Left lung (tissue), 10 donors: Measurements from ENCODE around the gene CHM. TPM values are rescaled to one million over a fixed set of nuclear protein-coding genes. Genes with fewer than 3 reads are reported as not detected.
"Not testable (repeated sequence)": the region's sequence is repeated elsewhere in the genome, so short reads cannot be mapped to it uniquely, and the experiment has no call there.

Experiments
- ATAC-seq: fragments of 200-7000 bp; cut with Tn5 transposase; one replicate; pipeline ENCODE4 v1.9.1; 2020; ENCODE audit warnings: moderate library complexity
- DNase-seq, 4 donors: peaks; one replicate each; pipeline ENCODE4 v3.0.0-alpha.2; 2013 to 2020
- H3K27ac ChIP-seq, 2 donors: fragments of 200-600 bp; sonication (generic) in 1 of 2; one replicate each; pipeline versions ENCODE4 v1.5.0 to v1.8.0; 2020 to 2021
- H3K27me3 ChIP-seq, 2 donors: fragments of 200-600 bp; sonication (generic) in 1 of 2; one replicate each; pipeline versions ENCODE4 v1.5.0 to v1.8.0; 2020 to 2021
- H3K36me3 ChIP-seq, 2 donors: fragments of 200-600 bp; sonication (generic) in 1 of 2; one replicate each; pipeline versions ENCODE4 v1.5.0 to v1.8.0; 2020 to 2021
- H3K4me1 ChIP-seq, 2 donors: fragments of 200-600 bp; one replicate each; pipeline ENCODE4 v1.8.0; 2021
- H3K4me3 ChIP-seq, 2 donors: fragments of 200-600 bp; sonication (generic) in 1 of 2; one replicate each; pipeline versions ENCODE4 v1.5.0 to v1.8.0; 2020 to 2021; ENCODE audit warnings: mild to moderate bottlenecking in 1 of 2
- H3K9me3 ChIP-seq, 2 donors: fragments of 200-600 bp; sonication (generic) in 1 of 2; one replicate each; pipeline versions ENCODE4 v1.5.0 to v1.8.0; 2020 to 2021
- CTCF ChIP-seq, 2 donors: fragments of 200-600 bp; sonication (generic) in 1 of 2; IDR thresholded peaks; one replicate each; pipeline versions ENCODE4 v1.5.0 to v1.8.0; 2021; ENCODE audit warnings: antibody characterized with exemption in 2 of 2
- intact Hi-C, 2 donors: fragments of 100-400 bp; cut with DNase I; formaldehyde crosslinking; loops; one replicate each; pipeline versions ENCODE4 v1.11.2 to v1.14.2; 2022
- polyA plus RNA-seq, 6 donors: library from polyadenylated mRNA; unstranded; fragments of 120-200 nt; gene quantifications; one replicate each; pipeline ENCODE4 v1.2.1, GENCODE V29; 2013; ENCODE audit not compliant: insufficient read length in 6 of 6
- total RNA-seq, 2 donors: library from RNA; stranded (reverse); fragmentation: NEBNext Ultra II Directional; extraction: Animal tissue kit (Norgen Biotek cat#: 25700); gene quantifications; one replicate each; pipeline ENCODE4 v1.2.1, GENCODE V29; 2021
- donor health status: DM: no; HTN: yes; CAD: no.
- donor health status: DM: no; HTN: no; CAD: no.

CHM gene
- total and polyA plus RNA-seq, 8 donors: 19.6 to 25.2 (median 21.3) TPM

DNA sequence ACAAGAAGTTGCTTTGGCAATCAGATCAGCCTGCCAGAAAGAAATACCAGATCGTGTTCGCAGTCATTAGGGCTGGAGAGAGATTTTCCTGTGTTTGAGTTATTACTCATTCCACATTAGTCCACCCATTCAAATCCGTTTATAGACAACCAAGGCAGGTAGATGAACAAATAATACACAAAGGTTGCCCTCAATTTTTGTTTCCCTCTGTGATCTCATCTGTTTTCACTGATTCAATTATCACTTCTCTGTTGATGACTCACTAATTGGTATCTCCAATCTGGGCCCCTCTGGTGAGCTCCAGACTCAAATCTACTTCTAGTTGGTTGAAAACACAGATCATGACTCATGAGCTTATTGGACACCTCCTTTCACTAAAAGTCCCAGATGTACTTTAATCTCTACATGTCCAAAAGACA lies 54.5 kb downstream of the CHM start:
- no peak for TF ChIP-seq CTCF (IDR thresholded peaks at IDR 0.05)
- Histone ChIP-seq H3K4me1 (no peaks in the 10 kb centered on the region), H3K27ac (no peak overlapping the region), H3K27me3 (no peaks in the 10 kb centered on the region), H3K36me3 (no peaks in the 10 kb centered on the region), H3K9me3 (no peaks in the 10 kb centered on the region), H3K4me3 (no peak overlapping the region)
- DNase-seq: no peak
- intact Hi-C loops: no loop called here
- peak; percentile 58 for ATAC-seq

DNA sequence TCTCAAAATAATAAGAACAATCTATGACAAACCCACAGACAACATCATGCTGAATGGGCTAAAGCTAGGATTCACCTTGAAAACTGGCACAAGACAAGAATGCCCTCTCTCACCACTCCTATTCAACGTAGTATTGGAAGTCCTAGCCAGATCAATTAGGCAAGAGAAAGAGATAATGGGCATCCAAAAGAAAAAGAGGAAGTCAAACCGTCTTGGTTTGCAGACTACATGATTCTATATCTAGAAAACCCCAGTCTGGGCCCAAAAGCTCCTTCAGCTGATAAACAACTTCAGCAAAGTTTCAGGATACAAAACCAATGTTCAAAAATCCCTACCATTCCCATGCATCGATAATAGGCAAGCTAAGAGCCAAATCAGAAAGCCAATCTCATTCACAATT lies 59.0 kb downstream of the CHM start:
- no peaks in the 10 kb centered on the region for H3K27me3 ChIP-seq
- H3K9me3 ChIP-seq: no peaks in the 10 kb centered on the region
- DNase-seq (no peak), ATAC-seq (no peak)
- no peaks in the 10 kb centered on the region for H3K4me1 ChIP-seq
- peaks cover 0 to 4% of the 10 kb centered on the region in 2 donors for H3K36me3 ChIP-seq
- intact Hi-C loops: no loop called here
- no peak overlapping the region for H3K27ac ChIP-seq
- no peak for TF ChIP-seq CTCF (IDR thresholded peaks at IDR 0.05)
- H3K4me3 ChIP-seq: no peak overlapping the region

- no peaks in the 10 kb centered on the region for H3K4me1 ChIP-seq
- no peaks in the 10 kb centered on the region for H3K27me3 ChIP-seq
- peaks cover 0 to 15% of the 10 kb centered on the region in 2 donors for H3K36me3 ChIP-seq
- H3K4me3 ChIP-seq: no peak overlapping the region
- no peak for ATAC-seq
- H3K27ac ChIP-seq: no peak overlapping the region
- no peak for DNase-seq
- intact Hi-C loops: no loop called here
- no peak for TF ChIP-seq CTCF (IDR thresholded peaks at IDR 0.05)
- no peaks in the 10 kb centered on the region for H3K9me3 ChIP-seq
Measured at GRCh38 chrX:85980286-85980685, 67.1 kb downstream of the CHM start.

DNA sequence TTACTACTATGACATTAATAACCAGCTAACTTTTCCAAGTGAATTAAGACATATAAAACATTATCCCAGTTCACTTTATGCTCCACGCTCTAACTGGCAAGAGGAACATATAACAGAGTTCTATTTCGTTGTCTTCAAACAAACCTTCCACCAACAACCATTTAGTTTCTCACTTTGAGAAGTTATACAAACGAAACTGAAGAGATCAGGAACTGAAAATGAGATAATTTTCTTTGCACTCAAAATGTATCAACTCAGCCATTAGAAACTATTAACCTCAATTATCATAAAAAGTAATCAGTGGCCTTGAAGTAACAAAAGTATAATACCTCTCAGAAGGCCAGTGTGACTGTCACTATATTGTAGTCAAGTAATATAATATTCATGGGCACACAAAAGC lies 70.1 kb downstream of the CHM start:
- no peak overlapping the region for H3K27ac ChIP-seq
- ATAC-seq: no peak
- intact Hi-C loops: no loop called here

DNA sequence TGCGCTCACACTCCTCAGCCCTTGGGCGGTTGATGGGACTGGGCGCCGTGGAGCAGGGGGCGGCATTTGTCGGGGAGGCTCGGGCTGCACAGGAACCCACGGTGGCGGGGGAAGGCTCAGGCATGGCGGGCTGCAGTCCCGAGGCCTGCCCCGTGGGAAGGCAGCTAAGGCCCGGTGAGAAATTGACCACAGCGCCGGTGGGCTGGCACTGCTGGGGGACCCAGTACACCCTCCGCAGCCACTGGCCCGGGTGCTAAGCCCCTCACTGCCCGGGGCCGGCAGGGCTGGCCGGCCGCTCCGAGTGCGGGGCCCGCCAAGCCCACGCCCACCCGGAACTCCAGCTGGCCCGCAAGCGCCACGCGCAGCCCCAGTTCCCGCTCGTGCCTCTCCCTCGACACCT lies 75.0 kb downstream of the CHM start:
- H3K27ac ChIP-seq, DNase-seq, H3K9me3 ChIP-seq, H3K4me3 ChIP-seq, H3K4me1 ChIP-seq, ATAC-seq, H3K27me3 ChIP-seq, intact Hi-C loops: not testable (repeated sequence)
- H3K36me3 ChIP-seq: peaks cover 0 to 15% of the 10 kb centered on the region in 2 donors

More for the DNA sequence above, 70.1 kb downstream of the CHM start:
- no peak overlapping the region for H3K4me3 ChIP-seq
- H3K36me3 ChIP-seq: peaks cover 0 to 13% of the 10 kb centered on the region in 2 donors
- no peak for TF ChIP-seq CTCF (IDR thresholded peaks at IDR 0.05)
- no peaks in the 10 kb centered on the region for H3K9me3 ChIP-seq
- H3K4me1 ChIP-seq: no peaks in the 10 kb centered on the region
- DNase-seq: no peak
- H3K27me3 ChIP-seq: no peaks in the 10 kb centered on the region

- H3K9me3 ChIP-seq: no peaks in the 10 kb centered on the region
- no peaks in the 10 kb centered on the region for H3K4me1 ChIP-seq
- no peaks in the 10 kb centered on the region for H3K27me3 ChIP-seq
- intact Hi-C loops: no loop called here
- DNase-seq (no peak), ATAC-seq (no peak)
- no peak for TF ChIP-seq CTCF (IDR thresholded peaks at IDR 0.05)
- H3K27ac ChIP-seq: no peak overlapping the region
- H3K36me3 ChIP-seq: no peaks in the 10 kb centered on the region
- H3K4me3 ChIP-seq: no peak overlapping the region
Measured at GRCh38 chrX:85964744-85965143, 82.6 kb downstream of the CHM start.
